Epithelial cell of esophagus (primary cell): ENCODE data around the gene TRIP6.

Experiments
- DNase-seq: peaks from one replicate; pipeline ENCODE4 v3.0.0; 2010; ENCODE audit warnings: low read depth
- H3K4me3 ChIP-seq: 2 replicates; pipeline ENCODE4 v1.5.1; 2011; ENCODE audit warnings: mild to moderate bottlenecking, low read length, control low read depth
- CTCF ChIP-seq: IDR thresholded peaks from 2 replicates; pipeline ENCODE4 v1.5.1; 2011; ENCODE audit warnings: low read depth, mild to moderate bottlenecking, low read length, control low read depth, inconsistent platforms; ENCODE audit not compliant: insufficient read depth; ENCODE audit errors: missing control alignments

TRIP6 gene

GRCh38 chr7:100892364-100893317 lies 25.5 kb downstream of the TRIP6 start:
- H3K4me3 ChIP-seq: no peak overlapping the region
- TF ChIP-seq CTCF: no peak
- DNase-seq: no peak

- TF ChIP-seq CTCF: no peak
- DNase-seq: no peak
- H3K4me3 ChIP-seq: no peak overlapping the region
Measured at GRCh38 chr7:100893318-100893895, 26.2 kb downstream of the TRIP6 start.

- H3K4me3 ChIP-seq: no peak overlapping the region
- no peak for TF ChIP-seq CTCF
- DNase-seq: no peak
Measured at GRCh38 chr7:100893910-100894721, 26.9 kb downstream of the TRIP6 start.

GRCh38 chr7:100894860-100895700 lies 27.9 kb downstream of the TRIP6 start:
- DNase-seq: no peak
- peak overlapping the region; percentile 28 for H3K4me3 ChIP-seq
- TF ChIP-seq CTCF: peak; percentile 65

- no peak for TF ChIP-seq CTCF
- H3K4me3 ChIP-seq: peak within 1 kb of the TSS; percentile 28
- DNase-seq: no peak
Measured at GRCh38 chr7:100895701-100895955, 28.4 kb downstream of the TRIP6 start, which contains the start of gene ACHE. Gene ACHE, minus strand, starts transcription at chr7:100895888. Its CDS starts 1,656 bp downstream, at chr7:100894232.
